Measurements from ENCODE around the gene TRAM2. TPM values are rescaled to one million over a fixed set of nuclear protein-coding genes. Genes with fewer than 3 reads are reported as not detected.

TRAM2 gene
- total and polyA plus RNA-seq, 9 of the 15 experiments (the other 6 are each of a cell fraction or from before 2014, with no cell fraction given): 2.6 to 13.3 (median 8.9) TPM

GRCh38 chr6:52507557-52508260, 69.2 kb downstream of the TRAM2 start (continued):
- TF ChIP-seq MAFG (tag; conservative IDR thresholded peaks at IDR 0.05) (peak; percentile 93), MAFK (IDR thresholded peaks at IDR 0.05; ENCODE audit: low read length) (peak; percentile 79), ID3 (CRISPR knock-in tag; IDR thresholded peaks at IDR 0.05) (no peak), ID3 (tag; IDR thresholded peaks at IDR 0.05) (no peak), SMARCE1 (IDR thresholded peaks at IDR 0.05) (peak; percentile 29; the same call in 1 of the 2 replicates)

- intact Hi-C loops (cut with micrococcal nuclease): no loop called here
- TF ChIP-seq CREB1 (IDR thresholded peaks at IDR 0.05): no peak
- TF ChIP-seq CREB1 (CRISPR knock-in tag; IDR thresholded peaks at IDR 0.05): no peak
- no peak for TF ChIP-seq RB1 (IDR thresholded peaks at IDR 0.05; ENCODE audit: low read depth)
- no peak for TF ChIP-seq KAT8 (IDR thresholded peaks at IDR 0.05; ENCODE audit: low read depth)
- TF ChIP-seq CHD7 (IDR thresholded peaks at IDR 0.05; ENCODE audit: low read depth, low read length): no peak
These were observed 70.4 kb downstream of the TRAM2 start for GRCh38 chr6:52506476-52506875.

More at GRCh38 chr6:52506476-52506875, 70.4 kb downstream of the TRAM2 start:
- no peak overlapping the region for H3K27ac ChIP-seq (ENCODE audit: extremely low read depth, low read depth, low read length)
- H3K9me1 ChIP-seq (ENCODE audit: control insufficient read depth, insufficient read depth, low read length): no peaks in the 10 kb centered on the region
- ATAC-seq (no peak), DNase-seq (ENCODE audit: extremely low read depth in 1 of 4, low spot score in 3 of 4) (no peak), FAIRE-seq (no peak)
- no peaks in the 10 kb centered on the region for H3K27me3 ChIP-seq (ENCODE audit: control insufficient read depth in 2 of 2, insufficient read depth in 2 of 2, low read length in 2 of 2)
- no peak overlapping the region for H3K4me2 ChIP-seq (ENCODE audit: insufficient read depth, low read length)
- H2AFZ ChIP-seq (ENCODE audit: low read depth, low read length): no peak overlapping the region
- H4K20me1 ChIP-seq (replicated peaks; ENCODE audit: control insufficient read depth, insufficient read depth, low read length): no peaks in the 10 kb centered on the region
- H3K79me2 ChIP-seq (ENCODE audit: control insufficient read depth, insufficient read depth, low read length): no peaks in the 10 kb centered on the region
- no peaks in the 10 kb centered on the region for H3K9me3 ChIP-seq (replicated peaks; ENCODE audit: control insufficient read depth, insufficient read depth, low read depth, low read length)
- 0 out of 4 replicates have a peak overlapping the region, but pooled peaks of 1 of the 2 experiments have one; percentile 31 for H3K9ac ChIP-seq (ENCODE audit: insufficient read depth in 1 of 2, low read depth in 2 of 2, low read length in 2 of 2)
- H3K36me3 ChIP-seq (ENCODE audit: control insufficient read depth, insufficient read depth, low read length): peaks cover 73% of the 10 kb centered on the region; the same call in 2 of the 3 replicates
- BruUV-seq (replicated peaks): no TSS peak
- H3K4me3 ChIP-seq: no peak overlapping the region
- H3K4me1 ChIP-seq (replicated peaks in 1 of 2; ENCODE audit: control insufficient read depth in 2 of 2, insufficient read depth in 2 of 2, low read length in 2 of 2): peaks cover 38 to 56% of the 10 kb centered on the region in 2 experiments
- ChIA-PET POLR2A (interaction anchor here (0.5 to 0.9 kb wide), 3 partner anchors 102 to 162 kb away, joined by 3 read pairs; no protein-coding TSS in a partner anchor), CTCF (ENCODE audit: low intra/inter-chr PET ratio) (no interaction called here)
- 82% methylated on average over 9 of the region's 9 CpGs for WGBS (ENCODE audit: insufficient coverage, low coverage, missing lambda C conversion rate)
- in situ Hi-C loops (cut with MboI): no loop called here
